Liver (tissue), 3 donors: ENCODE measurements around the gene XXYLT1.

Experiments used
- EGR1 ChIP-seq, 2 donors: IDR thresholded peaks; 2 replicates each; pipeline ENCODE4 v1.6.1; 2016 to 2018; ENCODE audit warnings: antibody characterized with exemption in 2 of 2, low read depth in 2 of 2
- FOXA1 ChIP-seq: IDR thresholded peaks from 2 replicates; pipeline ENCODE4 v1.6.1; 2016; ENCODE audit warnings: antibody characterized with exemption
- TAF1 ChIP-seq: conservative IDR thresholded peaks from 2 replicates; pipeline ENCODE4 v1.6.1; 2016; ENCODE audit warnings: antibody characterized with exemption, mild to moderate bottlenecking
- TF ChIP-seq, protein P1 (sequence below): fragments of 150-350 bp; IDR thresholded peaks from 2 replicates; pipeline ENCODE4 v1.5.1; 2017; ENCODE audit warnings: improper control_type of control experiment, low read depth, low read length; ENCODE audit not compliant: missing input control
- donor health status: healthy.
- donor health status: healthy.

DNA sequence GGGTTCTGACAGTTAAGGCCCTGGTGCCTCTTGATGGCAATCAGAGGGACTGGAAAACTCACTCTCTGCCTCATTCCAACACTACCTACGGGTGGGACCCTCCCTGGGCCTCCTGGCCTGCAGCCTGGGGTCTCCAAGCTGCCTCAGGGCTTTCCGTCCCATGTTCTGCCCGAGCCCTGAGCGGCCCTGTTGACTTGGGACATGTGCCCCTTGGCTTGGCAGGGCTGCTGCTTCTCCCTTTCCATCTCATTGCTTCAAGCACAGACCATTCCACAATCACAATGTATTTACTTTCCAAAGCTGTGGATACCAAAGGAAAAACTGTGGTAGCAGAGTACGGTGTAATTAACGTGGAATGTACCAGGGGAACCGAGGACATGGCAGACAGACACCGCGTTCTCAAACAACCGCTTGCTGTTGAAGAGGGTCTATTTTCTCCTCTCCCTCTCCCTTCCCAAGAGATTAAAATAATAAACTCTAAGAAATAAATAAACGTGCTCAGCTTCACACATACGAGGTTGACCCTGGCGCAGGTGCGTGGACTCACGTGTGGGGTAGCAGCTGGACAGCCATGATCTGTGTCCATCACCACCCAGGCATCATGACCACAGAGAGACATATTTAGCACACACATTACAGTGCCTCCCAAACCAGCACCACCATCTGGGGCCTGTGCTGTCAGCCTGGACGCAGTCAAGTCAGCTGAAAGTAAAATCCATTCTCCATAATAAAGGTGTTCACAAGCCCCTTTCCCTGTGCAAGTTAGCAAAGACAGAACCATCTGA is 172.0 kb downstream of the XXYLT1 start:
- TF ChIP-seq, protein P1, sequence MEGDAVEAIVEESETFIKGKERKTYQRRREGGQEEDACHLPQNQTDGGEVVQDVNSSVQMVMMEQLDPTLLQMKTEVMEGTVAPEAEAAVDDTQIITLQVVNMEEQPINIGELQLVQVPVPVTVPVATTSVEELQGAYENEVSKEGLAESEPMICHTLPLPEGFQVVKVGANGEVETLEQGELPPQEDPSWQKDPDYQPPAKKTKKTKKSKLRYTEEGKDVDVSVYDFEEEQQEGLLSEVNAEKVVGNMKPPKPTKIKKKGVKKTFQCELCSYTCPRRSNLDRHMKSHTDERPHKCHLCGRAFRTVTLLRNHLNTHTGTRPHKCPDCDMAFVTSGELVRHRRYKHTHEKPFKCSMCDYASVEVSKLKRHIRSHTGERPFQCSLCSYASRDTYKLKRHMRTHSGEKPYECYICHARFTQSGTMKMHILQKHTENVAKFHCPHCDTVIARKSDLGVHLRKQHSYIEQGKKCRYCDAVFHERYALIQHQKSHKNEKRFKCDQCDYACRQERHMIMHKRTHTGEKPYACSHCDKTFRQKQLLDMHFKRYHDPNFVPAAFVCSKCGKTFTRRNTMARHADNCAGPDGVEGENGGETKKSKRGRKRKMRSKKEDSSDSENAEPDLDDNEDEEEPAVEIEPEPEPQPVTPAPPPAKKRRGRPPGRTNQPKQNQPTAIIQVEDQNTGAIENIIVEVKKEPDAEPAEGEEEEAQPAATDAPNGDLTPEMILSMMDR = no peak
- TF ChIP-seq TAF1 (no peak), FOXA1 (no peak), EGR1 (IDR thresholded peaks at IDR 0.05; ENCODE audit: low read depth in 2 of 2) (no peak)
